ENCODE data around the gene GPR25.

Gene GPR25, protein sequence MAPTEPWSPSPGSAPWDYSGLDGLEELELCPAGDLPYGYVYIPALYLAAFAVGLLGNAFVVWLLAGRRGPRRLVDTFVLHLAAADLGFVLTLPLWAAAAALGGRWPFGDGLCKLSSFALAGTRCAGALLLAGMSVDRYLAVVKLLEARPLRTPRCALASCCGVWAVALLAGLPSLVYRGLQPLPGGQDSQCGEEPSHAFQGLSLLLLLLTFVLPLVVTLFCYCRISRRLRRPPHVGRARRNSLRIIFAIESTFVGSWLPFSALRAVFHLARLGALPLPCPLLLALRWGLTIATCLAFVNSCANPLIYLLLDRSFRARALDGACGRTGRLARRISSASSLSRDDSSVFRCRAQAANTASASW

GRCh38 chr1:200872446-200873115, at the start of gene GPR25:
Gene GPR25 (plus strand): TSS chr1:200872981. CDS start chr1:200873038, 57 bp downstream.
- Histone ChIP-seq H3K9me3 (ENCODE audit: control insufficient read depth, low read length) (no peaks in the 10 kb centered on the region), H3K4me2 (ENCODE audit: low read length) (no peak within 1 kb of the TSS), H3K4me1 (peaks cover under 1% of the 10 kb centered on the region), H2AFZ (no peak within 1 kb of the TSS), H3K9ac (no peak within 1 kb of the TSS), H3K27ac (no peak within 1 kb of the TSS), H3K79me2 (no peaks in the 10 kb centered on the region), H3K27me3 (ENCODE audit: control insufficient read depth, insufficient read depth, low read length) (peaks cover 4% of the 10 kb centered on the region), H3K36me3 (ENCODE audit: control insufficient read depth, insufficient read depth, low read length) (no peaks in the 10 kb centered on the region), H3K4me3 (ENCODE audit: low read depth, low read length) (no peak within 1 kb of the TSS)
- TF ChIP-seq CTCF (IDR thresholded peaks at IDR 0.05), result no peak

GRCh38 chr1:200831091-200831490, 41.7 kb upstream of the GPR25 start:
- no peaks in the 10 kb centered on the region for H3K9me3 ChIP-seq (ENCODE audit: control insufficient read depth, low read length)
- H3K4me2 ChIP-seq (ENCODE audit: low read length), result no peak overlapping the region
- no peaks in the 10 kb centered on the region for H3K36me3 ChIP-seq (ENCODE audit: control insufficient read depth, insufficient read depth, low read length)
- no peak overlapping the region for H3K9ac ChIP-seq
- no peaks in the 10 kb centered on the region for H3K79me2 ChIP-seq
- no peak overlapping the region for H3K4me3 ChIP-seq (ENCODE audit: low read depth, low read length)
- H3K27me3 ChIP-seq (ENCODE audit: control insufficient read depth, insufficient read depth, low read length), result no peaks in the 10 kb centered on the region
- no peak for TF ChIP-seq CTCF (IDR thresholded peaks at IDR 0.05)
- no peak overlapping the region for H3K27ac ChIP-seq
- H3K4me1 ChIP-seq, result no peaks in the 10 kb centered on the region
- H2AFZ ChIP-seq, result no peak overlapping the region

DNA sequence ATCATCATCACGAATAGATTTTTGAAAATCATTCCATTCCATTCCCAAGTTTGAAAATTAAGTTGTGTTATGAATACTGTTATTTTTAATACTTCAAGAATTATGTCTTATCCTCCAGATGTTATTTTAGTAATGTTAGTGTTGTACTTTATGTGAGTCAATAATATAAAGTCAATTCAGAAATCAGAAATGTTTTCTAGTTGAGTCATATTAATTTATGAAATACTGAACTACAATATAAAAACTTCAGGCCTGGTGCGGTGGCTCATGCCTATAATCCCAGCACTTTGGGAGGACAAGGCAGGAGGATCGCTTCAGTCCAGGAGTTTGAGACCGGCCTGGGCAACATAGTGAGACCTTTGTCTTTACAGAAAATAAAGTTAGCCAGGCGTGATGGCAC, 38.4 kb upstream of the GPR25 start:
- Histone ChIP-seq H3K4me3 (ENCODE audit: low read depth, low read length) (no peak overlapping the region), H3K79me2 (no peaks in the 10 kb centered on the region), H3K4me1 (no peaks in the 10 kb centered on the region), H3K27ac (no peak overlapping the region), H2AFZ (no peak overlapping the region), H3K27me3 (ENCODE audit: control insufficient read depth, insufficient read depth, low read length) (no peaks in the 10 kb centered on the region), H3K9me3 (ENCODE audit: control insufficient read depth, low read length) (no peaks in the 10 kb centered on the region), H3K4me2 (ENCODE audit: low read length) (no peak overlapping the region), H3K36me3 (ENCODE audit: control insufficient read depth, insufficient read depth, low read length) (no peaks in the 10 kb centered on the region), H3K9ac (no peak overlapping the region)
- no peak for TF ChIP-seq CTCF (IDR thresholded peaks at IDR 0.05)

DNA sequence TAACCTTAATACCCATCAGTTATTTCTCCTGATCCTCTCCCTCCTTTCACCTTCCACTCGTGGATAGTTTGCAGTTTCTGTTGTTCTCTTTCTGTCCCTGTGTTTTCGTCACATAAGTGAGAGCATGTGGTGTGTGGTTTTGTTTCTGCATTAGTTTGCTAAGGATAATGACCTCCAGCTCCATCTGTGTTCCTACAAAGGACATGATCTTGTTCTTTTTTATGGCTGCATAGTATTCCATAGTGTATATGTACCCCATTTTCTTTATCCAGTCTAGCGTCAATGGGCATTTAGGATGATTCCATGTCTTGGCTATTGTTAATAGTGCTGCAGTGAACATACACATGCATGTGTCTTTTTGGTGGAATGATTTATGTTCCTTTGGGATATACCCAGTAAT, 36.6 kb upstream of the GPR25 start:
- Histone ChIP-seq H3K9ac (no peak overlapping the region), H3K27ac (no peak overlapping the region), H3K9me3 (ENCODE audit: control insufficient read depth, low read length) (no peaks in the 10 kb centered on the region), H3K79me2 (no peaks in the 10 kb centered on the region), H3K36me3 (ENCODE audit: control insufficient read depth, insufficient read depth, low read length) (no peaks in the 10 kb centered on the region), H2AFZ (no peak overlapping the region), H3K4me1 (no peaks in the 10 kb centered on the region), H3K27me3 (ENCODE audit: control insufficient read depth, insufficient read depth, low read length) (no peaks in the 10 kb centered on the region), H3K4me3 (ENCODE audit: low read depth, low read length) (no peak overlapping the region), H3K4me2 (ENCODE audit: low read length) (no peak overlapping the region)
- TF ChIP-seq CTCF (IDR thresholded peaks at IDR 0.05), result no peak
